ENCODE data around the gene PPM1E.

Gene PPM1E

GRCh38 chr17:58722696-58723095, 33.0 kb upstream of the PPM1E start:
- Histone ChIP-seq H2AFZ (ENCODE audit: insufficient read depth, low read length, poor library complexity) (no peak overlapping the region), H4K91ac (ENCODE audit: low read depth, low read length) (no peak overlapping the region), H3K4me1 (ENCODE audit: control insufficient read depth in 1 of 2, insufficient read depth in 2 of 2, low read length in 2 of 2) (no peaks in the 10 kb centered on the region), H2AK5ac (ENCODE audit: low read length) (no peak overlapping the region), H3K9ac (ENCODE audit: low read length) (no peak overlapping the region), H3K79me2 (ENCODE audit: control insufficient read depth, insufficient read depth, low read length, poor library complexity) (no peaks in the 10 kb centered on the region), H3K9me3 (ENCODE audit: insufficient read depth, low read depth, low read length) (no peaks in the 10 kb centered on the region), H2BK12ac (ENCODE audit: low read length) (no peak overlapping the region), H2BK120ac (ENCODE audit: insufficient read depth, low read length, poor library complexity) (no peak overlapping the region), H3K18ac (ENCODE audit: low read length) (no peak overlapping the region), H2BK5ac (ENCODE audit: low read depth, low read length, poor library complexity) (no peak overlapping the region), H3K4me3 (ENCODE audit: low read depth, low read length) (no peak overlapping the region), H3K23ac (ENCODE audit: low read length) (no peak overlapping the region), H3K4me2 (ENCODE audit: low read length) (no peak overlapping the region), H4K8ac (ENCODE audit: low read depth, low read length) (no peak overlapping the region), H3K27me3 (ENCODE audit: insufficient read depth, low read length) (no peaks in the 10 kb centered on the region), H3K27ac (ENCODE audit: low read depth, low read length) (no peak overlapping the region), H3K4ac (ENCODE audit: low read depth, low read length) (no peak overlapping the region), H4K12ac (ENCODE audit: low read depth, low read length) (no peak overlapping the region), H3K79me1 (ENCODE audit: low read length) (no peaks in the 10 kb centered on the region), H3K36me3 (ENCODE audit: control insufficient read depth in 1 of 2, insufficient read depth in 2 of 2, low read length in 2 of 2) (no peaks in the 10 kb centered on the region), H3K14ac (ENCODE audit: low read length) (no peak overlapping the region)
- WGBS (ENCODE audit: extremely low coverage, insufficient coverage, insufficient read length) = no CpG with 5 or more reads among the region's 2 CpGs
- no peak for DNase-seq

- H3K4me1 ChIP-seq (ENCODE audit: control insufficient read depth in 1 of 2, insufficient read depth in 2 of 2, low read length in 2 of 2) = no peaks in the 10 kb centered on the region
- H3K18ac ChIP-seq (ENCODE audit: low read length) = no peak overlapping the region
- H3K79me1 ChIP-seq (ENCODE audit: low read length) = no peaks in the 10 kb centered on the region
- H4K12ac ChIP-seq (ENCODE audit: low read depth, low read length) = no peak overlapping the region
- H3K23ac ChIP-seq (ENCODE audit: low read length) = no peak overlapping the region
- no peak overlapping the region for H4K91ac ChIP-seq (ENCODE audit: low read depth, low read length)
- no peak overlapping the region for H2BK120ac ChIP-seq (ENCODE audit: insufficient read depth, low read length, poor library complexity)
- H3K27ac ChIP-seq (ENCODE audit: low read depth, low read length) = no peak overlapping the region
- no peak overlapping the region for H2BK12ac ChIP-seq (ENCODE audit: low read length)
- no peak overlapping the region for H3K9ac ChIP-seq (ENCODE audit: low read length)
- no peaks in the 10 kb centered on the region for H3K36me3 ChIP-seq (ENCODE audit: control insufficient read depth in 1 of 2, insufficient read depth in 2 of 2, low read length in 2 of 2)
- DNase-seq = no peak
- H4K8ac ChIP-seq (ENCODE audit: low read depth, low read length) = no peak overlapping the region
- no peak overlapping the region for H2AK5ac ChIP-seq (ENCODE audit: low read length)
- H2BK5ac ChIP-seq (ENCODE audit: low read depth, low read length, poor library complexity) = no peak overlapping the region
- no peak overlapping the region for H3K14ac ChIP-seq (ENCODE audit: low read length)
- H3K4me2 ChIP-seq (ENCODE audit: low read length) = no peak overlapping the region
- no CpG with 5 or more reads among the region's 1 CpG for WGBS (ENCODE audit: extremely low coverage, insufficient coverage, insufficient read length)
- no peak overlapping the region for H3K4ac ChIP-seq (ENCODE audit: low read depth, low read length)
- H3K27me3 ChIP-seq (ENCODE audit: insufficient read depth, low read length) = no peaks in the 10 kb centered on the region
- H3K9me3 ChIP-seq (ENCODE audit: insufficient read depth, low read depth, low read length) = no peaks in the 10 kb centered on the region
- no peak overlapping the region for H2AFZ ChIP-seq (ENCODE audit: insufficient read depth, low read length, poor library complexity)
- no peak overlapping the region for H3K4me3 ChIP-seq (ENCODE audit: low read depth, low read length)
- H3K79me2 ChIP-seq (ENCODE audit: control insufficient read depth, insufficient read depth, low read length, poor library complexity) = no peaks in the 10 kb centered on the region
Measured at GRCh38 chr17:58728798-58729197, 26.9 kb upstream of the PPM1E start.

- Histone ChIP-seq H3K27me3 (ENCODE audit: insufficient read depth, low read length) (no peaks in the 10 kb centered on the region), H3K9me3 (ENCODE audit: insufficient read depth, low read depth, low read length) (no peaks in the 10 kb centered on the region), H3K23ac (ENCODE audit: low read length) (no peak overlapping the region), H3K18ac (ENCODE audit: low read length) (no peak overlapping the region), H2BK5ac (ENCODE audit: low read depth, low read length, poor library complexity) (no peak overlapping the region), H3K4me3 (ENCODE audit: low read depth, low read length) (no peak overlapping the region), H3K4me1 (ENCODE audit: control insufficient read depth in 1 of 2, insufficient read depth in 2 of 2, low read length in 2 of 2) (no peaks in the 10 kb centered on the region), H4K8ac (ENCODE audit: low read depth, low read length) (no peak overlapping the region), H3K4me2 (ENCODE audit: low read length) (no peak overlapping the region), H3K79me2 (ENCODE audit: control insufficient read depth, insufficient read depth, low read length, poor library complexity) (no peaks in the 10 kb centered on the region), H4K12ac (ENCODE audit: low read depth, low read length) (no peak overlapping the region), H3K27ac (ENCODE audit: low read depth, low read length) (no peak overlapping the region), H3K9ac (ENCODE audit: low read length) (no peak overlapping the region), H2BK12ac (ENCODE audit: low read length) (no peak overlapping the region), H2AFZ (ENCODE audit: insufficient read depth, low read length, poor library complexity) (no peak overlapping the region), H2AK5ac (ENCODE audit: low read length) (no peak overlapping the region), H3K79me1 (ENCODE audit: low read length) (no peaks in the 10 kb centered on the region), H3K14ac (ENCODE audit: low read length) (no peak overlapping the region), H3K36me3 (ENCODE audit: control insufficient read depth in 1 of 2, insufficient read depth in 2 of 2, low read length in 2 of 2) (no peaks in the 10 kb centered on the region), H2BK120ac (ENCODE audit: insufficient read depth, low read length, poor library complexity) (no peak overlapping the region), H3K4ac (ENCODE audit: low read depth, low read length) (no peak overlapping the region), H4K91ac (ENCODE audit: low read depth, low read length) (no peak overlapping the region)
- no peak for DNase-seq
Measured at GRCh38 chr17:58730937-58731336, 24.7 kb upstream of the PPM1E start.

GRCh38 chr17:58734040-58734439, 21.6 kb upstream of the PPM1E start:
- H4K8ac ChIP-seq (ENCODE audit: low read depth, low read length) = no peak overlapping the region
- no peak overlapping the region for H3K14ac ChIP-seq (ENCODE audit: low read length)
- H2AK5ac ChIP-seq (ENCODE audit: low read length) = no peak overlapping the region
- H3K36me3 ChIP-seq (ENCODE audit: control insufficient read depth in 1 of 2, insufficient read depth in 2 of 2, low read length in 2 of 2) = no peaks in the 10 kb centered on the region
- H2BK5ac ChIP-seq (ENCODE audit: low read depth, low read length, poor library complexity) = no peak overlapping the region
- H2AFZ ChIP-seq (ENCODE audit: insufficient read depth, low read length, poor library complexity) = no peak overlapping the region
- DNase-seq = no peak
- H2BK120ac ChIP-seq (ENCODE audit: insufficient read depth, low read length, poor library complexity) = no peak overlapping the region
- no peaks in the 10 kb centered on the region for H3K4me1 ChIP-seq (ENCODE audit: control insufficient read depth in 1 of 2, insufficient read depth in 2 of 2, low read length in 2 of 2)
- no CpG with 5 or more reads among the region's 3 CpGs for WGBS (ENCODE audit: extremely low coverage, insufficient coverage, insufficient read length)
- no peak overlapping the region for H3K9ac ChIP-seq (ENCODE audit: low read length)
- no peaks in the 10 kb centered on the region for H3K27me3 ChIP-seq (ENCODE audit: insufficient read depth, low read length)
- no peak overlapping the region for H4K91ac ChIP-seq (ENCODE audit: low read depth, low read length)
- H3K9me3 ChIP-seq (ENCODE audit: insufficient read depth, low read depth, low read length) = no peaks in the 10 kb centered on the region
- H3K4me2 ChIP-seq (ENCODE audit: low read length) = no peak overlapping the region
- H3K79me2 ChIP-seq (ENCODE audit: control insufficient read depth, insufficient read depth, low read length, poor library complexity) = no peaks in the 10 kb centered on the region
- no peak overlapping the region for H3K18ac ChIP-seq (ENCODE audit: low read length)
- H3K23ac ChIP-seq (ENCODE audit: low read length) = no peak overlapping the region
- no peak overlapping the region for H2BK12ac ChIP-seq (ENCODE audit: low read length)
- H4K12ac ChIP-seq (ENCODE audit: low read depth, low read length) = no peak overlapping the region
- H3K27ac ChIP-seq (ENCODE audit: low read depth, low read length) = no peak overlapping the region
- no peak overlapping the region for H3K4me3 ChIP-seq (ENCODE audit: low read depth, low read length)
- no peak overlapping the region for H3K4ac ChIP-seq (ENCODE audit: low read depth, low read length)
- H3K79me1 ChIP-seq (ENCODE audit: low read length) = no peaks in the 10 kb centered on the region

GRCh38 chr17:58734811-58735210, 20.8 kb upstream of the PPM1E start:
- no peak overlapping the region for H2AFZ ChIP-seq (ENCODE audit: insufficient read depth, low read length, poor library complexity)
- H4K12ac ChIP-seq (ENCODE audit: low read depth, low read length) = no peak overlapping the region
- no CpG with 5 or more reads among the region's 3 CpGs for WGBS (ENCODE audit: extremely low coverage, insufficient coverage, insufficient read length)
- H3K9me3 ChIP-seq (ENCODE audit: insufficient read depth, low read depth, low read length) = no peaks in the 10 kb centered on the region
- H3K23ac ChIP-seq (ENCODE audit: low read length) = no peak overlapping the region
- H2BK120ac ChIP-seq (ENCODE audit: insufficient read depth, low read length, poor library complexity) = no peak overlapping the region
- H3K79me2 ChIP-seq (ENCODE audit: control insufficient read depth, insufficient read depth, low read length, poor library complexity) = no peaks in the 10 kb centered on the region
- no peaks in the 10 kb centered on the region for H3K79me1 ChIP-seq (ENCODE audit: low read length)
- no peak overlapping the region for H3K27ac ChIP-seq (ENCODE audit: low read depth, low read length)
- H3K36me3 ChIP-seq (ENCODE audit: control insufficient read depth in 1 of 2, insufficient read depth in 2 of 2, low read length in 2 of 2) = no peaks in the 10 kb centered on the region
- no peak overlapping the region for H2BK12ac ChIP-seq (ENCODE audit: low read length)
- no peak for DNase-seq
- no peak overlapping the region for H3K18ac ChIP-seq (ENCODE audit: low read length)
- no peak overlapping the region for H3K14ac ChIP-seq (ENCODE audit: low read length)
- H4K8ac ChIP-seq (ENCODE audit: low read depth, low read length) = no peak overlapping the region
- H3K4me3 ChIP-seq (ENCODE audit: low read depth, low read length) = no peak overlapping the region
- no peak overlapping the region for H3K4ac ChIP-seq (ENCODE audit: low read depth, low read length)
- H4K91ac ChIP-seq (ENCODE audit: low read depth, low read length) = no peak overlapping the region
- H3K9ac ChIP-seq (ENCODE audit: low read length) = no peak overlapping the region
- no peak overlapping the region for H3K4me2 ChIP-seq (ENCODE audit: low read length)
- H2BK5ac ChIP-seq (ENCODE audit: low read depth, low read length, poor library complexity) = no peak overlapping the region
- H3K4me1 ChIP-seq (ENCODE audit: control insufficient read depth in 1 of 2, insufficient read depth in 2 of 2, low read length in 2 of 2) = no peaks in the 10 kb centered on the region
- no peaks in the 10 kb centered on the region for H3K27me3 ChIP-seq (ENCODE audit: insufficient read depth, low read length)
- no peak overlapping the region for H2AK5ac ChIP-seq (ENCODE audit: low read length)
